ENCODE data around the gene TREM1. TPM values are rescaled to one million over a fixed set of nuclear protein-coding genes. Genes with fewer than 3 reads are reported as not detected.

TREM1 gene
- polyA plus RNA-seq (2013), result 49.6 and 56.7 TPM in 2 replicates

- H3K23ac ChIP-seq (ENCODE audit: low read length), result no peak within 1 kb of the TSS
- no peak within 1 kb of the TSS for H3K4me2 ChIP-seq (ENCODE audit: low read length)
- peak within 1 kb of the TSS; percentile 3 for H3K4me3 ChIP-seq (ENCODE audit: low read depth, low read length)
- H4K91ac ChIP-seq (ENCODE audit: low read depth, low read length), result peak within 1 kb of the TSS; percentile 45
- H4K8ac ChIP-seq (ENCODE audit: low read depth, low read length), result no peak within 1 kb of the TSS
- H3K36me3 ChIP-seq (ENCODE audit: control insufficient read depth in 1 of 2, insufficient read depth in 2 of 2, low read length in 2 of 2), result no peaks in the 10 kb centered on the region
- no peaks in the 10 kb centered on the region for H3K79me2 ChIP-seq (ENCODE audit: control insufficient read depth, insufficient read depth, low read length, poor library complexity)
- peaks cover 2 to 17% of the 10 kb centered on the region in 2 experiments for H3K4me1 ChIP-seq (ENCODE audit: control insufficient read depth in 1 of 2, insufficient read depth in 2 of 2, low read length in 2 of 2)
- H3K27me3 ChIP-seq (ENCODE audit: insufficient read depth, low read length), result no peaks in the 10 kb centered on the region
- H3K14ac ChIP-seq (ENCODE audit: low read length), result peak within 1 kb of the TSS; percentile 27
- H4K12ac ChIP-seq (ENCODE audit: low read depth, low read length), result no peak within 1 kb of the TSS
- peak within 1 kb of the TSS; percentile 52 for H2BK12ac ChIP-seq (ENCODE audit: low read length)
- H2BK120ac ChIP-seq (ENCODE audit: insufficient read depth, low read length, poor library complexity), result peak within 1 kb of the TSS; percentile 25
- no peak within 1 kb of the TSS for H2BK5ac ChIP-seq (ENCODE audit: low read depth, low read length, poor library complexity)
- no peaks in the 10 kb centered on the region for H3K9me3 ChIP-seq (ENCODE audit: insufficient read depth, low read depth, low read length)
- WGBS (ENCODE audit: extremely low coverage, insufficient coverage, insufficient read length), result no CpG with 5 or more reads among the region's 8 CpGs
- H3K79me1 ChIP-seq (ENCODE audit: low read length), result peaks cover 5% of the 10 kb centered on the region
- H2AK5ac ChIP-seq (ENCODE audit: low read length), result peak within 1 kb of the TSS; percentile 63
- H3K4ac ChIP-seq (ENCODE audit: low read depth, low read length), result no peak within 1 kb of the TSS
- H3K18ac ChIP-seq (ENCODE audit: low read length), result no peak within 1 kb of the TSS
- H2AFZ ChIP-seq (ENCODE audit: insufficient read depth, low read length, poor library complexity), result peak within 1 kb of the TSS; percentile 26
- H3K9ac ChIP-seq (ENCODE audit: low read length), result no peak within 1 kb of the TSS
- peak; percentile 34 to 63 for DNase-seq
- H3K27ac ChIP-seq (ENCODE audit: low read depth, low read length), result no peak within 1 kb of the TSS
These were observed at the start of gene TREM1 for GRCh38 chr6:41286544-41287346. Gene TREM1, minus strand, starts transcription at chr6:41286682. Its CDS starts 27 bp downstream, at chr6:41286655.

- Histone ChIP-seq H3K4me2 (ENCODE audit: low read length) (no peak overlapping the region), H3K9me3 (ENCODE audit: insufficient read depth, low read depth, low read length) (no peaks in the 10 kb centered on the region), H3K4me3 (ENCODE audit: low read depth, low read length) (no peak overlapping the region), H3K18ac (ENCODE audit: low read length) (no peak overlapping the region), H3K4ac (ENCODE audit: low read depth, low read length) (no peak overlapping the region), H3K27ac (ENCODE audit: low read depth, low read length) (no peak overlapping the region), H2BK5ac (ENCODE audit: low read depth, low read length, poor library complexity) (no peak overlapping the region), H2BK120ac (ENCODE audit: insufficient read depth, low read length, poor library complexity) (no peak overlapping the region), H3K79me1 (ENCODE audit: low read length) (no peaks in the 10 kb centered on the region), H2BK12ac (ENCODE audit: low read length) (no peak overlapping the region), H2AFZ (ENCODE audit: insufficient read depth, low read length, poor library complexity) (no peak overlapping the region), H2AK5ac (ENCODE audit: low read length) (no peak overlapping the region), H4K8ac (ENCODE audit: low read depth, low read length) (no peak overlapping the region), H3K36me3 (ENCODE audit: control insufficient read depth in 1 of 2, insufficient read depth in 2 of 2, low read length in 2 of 2) (no peaks in the 10 kb centered on the region), H4K12ac (ENCODE audit: low read depth, low read length) (no peak overlapping the region), H3K9ac (ENCODE audit: low read length) (no peak overlapping the region), H3K14ac (ENCODE audit: low read length) (no peak overlapping the region), H3K27me3 (ENCODE audit: insufficient read depth, low read length) (no peaks in the 10 kb centered on the region), H3K4me1 (ENCODE audit: control insufficient read depth in 1 of 2, insufficient read depth in 2 of 2, low read length in 2 of 2) (no peaks in the 10 kb centered on the region), H3K79me2 (ENCODE audit: control insufficient read depth, insufficient read depth, low read length, poor library complexity) (no peaks in the 10 kb centered on the region), H3K23ac (ENCODE audit: low read length) (no peak overlapping the region), H4K91ac (ENCODE audit: low read depth, low read length) (no peak overlapping the region)
- DNase-seq, result no peak
- WGBS (ENCODE audit: extremely low coverage, insufficient coverage, insufficient read length), result no CpG with 5 or more reads among the region's 11 CpGs
These were observed 49.5 kb upstream of the TREM1 start for GRCh38 chr6:41335943-41336342.

- Histone ChIP-seq H4K8ac (ENCODE audit: low read depth, low read length) (no peak within 1 kb of the TSS), H4K91ac (ENCODE audit: low read depth, low read length) (no peak within 1 kb of the TSS), H3K23ac (ENCODE audit: low read length) (no peak within 1 kb of the TSS), H3K4me1 (ENCODE audit: control insufficient read depth in 1 of 2, insufficient read depth in 2 of 2, low read length in 2 of 2) (no peaks in the 10 kb centered on the region), H3K18ac (ENCODE audit: low read length) (no peak within 1 kb of the TSS), H3K79me1 (ENCODE audit: low read length) (no peaks in the 10 kb centered on the region), H3K9ac (ENCODE audit: low read length) (no peak within 1 kb of the TSS), H2AK5ac (ENCODE audit: low read length) (no peak within 1 kb of the TSS), H2BK120ac (ENCODE audit: insufficient read depth, low read length, poor library complexity) (no peak within 1 kb of the TSS), H3K36me3 (ENCODE audit: control insufficient read depth in 1 of 2, insufficient read depth in 2 of 2, low read length in 2 of 2) (no peaks in the 10 kb centered on the region), H3K27me3 (ENCODE audit: insufficient read depth, low read length) (no peaks in the 10 kb centered on the region), H3K27ac (ENCODE audit: low read depth, low read length) (no peak within 1 kb of the TSS), H3K4ac (ENCODE audit: low read depth, low read length) (no peak within 1 kb of the TSS), H2BK5ac (ENCODE audit: low read depth, low read length, poor library complexity) (no peak within 1 kb of the TSS), H3K14ac (ENCODE audit: low read length) (no peak within 1 kb of the TSS), H3K79me2 (ENCODE audit: control insufficient read depth, insufficient read depth, low read length, poor library complexity) (no peaks in the 10 kb centered on the region), H3K9me3 (ENCODE audit: insufficient read depth, low read depth, low read length) (no peaks in the 10 kb centered on the region), H4K12ac (ENCODE audit: low read depth, low read length) (no peak within 1 kb of the TSS), H3K4me3 (ENCODE audit: low read depth, low read length) (no peak within 1 kb of the TSS), H2AFZ (ENCODE audit: insufficient read depth, low read length, poor library complexity) (no peak within 1 kb of the TSS), H3K4me2 (ENCODE audit: low read length) (no peak within 1 kb of the TSS), H2BK12ac (ENCODE audit: low read length) (no peak within 1 kb of the TSS)
- no CpG with 5 or more reads among the region's 5 CpGs for WGBS (ENCODE audit: extremely low coverage, insufficient coverage, insufficient read length)
- DNase-seq, result no peak
These were observed 48.8 kb upstream of the TREM1 start, which contains the start of gene NCR2 for GRCh38 chr6:41335296-41335695. Gene NCR2, plus strand, starts transcription at chr6:41335608. Its CDS starts 269 bp downstream, at chr6:41335877.

- Histone ChIP-seq H2BK120ac (ENCODE audit: insufficient read depth, low read length, poor library complexity) (no peak overlapping the region), H4K8ac (ENCODE audit: low read depth, low read length) (no peak overlapping the region), H3K4me3 (ENCODE audit: low read depth, low read length) (no peak overlapping the region), H2BK5ac (ENCODE audit: low read depth, low read length, poor library complexity) (no peak overlapping the region), H2AFZ (ENCODE audit: insufficient read depth, low read length, poor library complexity) (no peak overlapping the region), H2AK5ac (ENCODE audit: low read length) (no peak overlapping the region), H4K12ac (ENCODE audit: low read depth, low read length) (no peak overlapping the region), H3K18ac (ENCODE audit: low read length) (no peak overlapping the region), H4K91ac (ENCODE audit: low read depth, low read length) (no peak overlapping the region), H3K4me2 (ENCODE audit: low read length) (no peak overlapping the region), H3K9me3 (ENCODE audit: insufficient read depth, low read depth, low read length) (no peaks in the 10 kb centered on the region), H3K27ac (ENCODE audit: low read depth, low read length) (no peak overlapping the region), H3K79me2 (ENCODE audit: control insufficient read depth, insufficient read depth, low read length, poor library complexity) (no peaks in the 10 kb centered on the region), H3K4me1 (ENCODE audit: control insufficient read depth in 1 of 2, insufficient read depth in 2 of 2, low read length in 2 of 2) (no peaks in the 10 kb centered on the region), H3K27me3 (ENCODE audit: insufficient read depth, low read length) (no peaks in the 10 kb centered on the region), H3K36me3 (ENCODE audit: control insufficient read depth in 1 of 2, insufficient read depth in 2 of 2, low read length in 2 of 2) (no peaks in the 10 kb centered on the region), H2BK12ac (ENCODE audit: low read length) (no peak overlapping the region), H3K23ac (ENCODE audit: low read length) (no peak overlapping the region), H3K14ac (ENCODE audit: low read length) (no peak overlapping the region), H3K9ac (ENCODE audit: low read length) (no peak overlapping the region), H3K4ac (ENCODE audit: low read depth, low read length) (no peak overlapping the region), H3K79me1 (ENCODE audit: low read length) (no peaks in the 10 kb centered on the region)
- WGBS (ENCODE audit: extremely low coverage, insufficient coverage, insufficient read length), result no CpG with 5 or more reads among the region's 11 CpGs
- DNase-seq, result no peak
These were observed 48.1 kb upstream of the TREM1 start for GRCh38 chr6:41334482-41335040.

Measured in trophoblast cell (in vitro differentiated cells and primary cell).